HEK293 (cell line): ENCODE results near the gene CACNA2D3.

ENCODE experiments used
- BCL11B ChIP-seq: fragments of 450-650 bp; formaldehyde crosslinking; IDR thresholded peaks from 2 replicates; pipeline ENCODE4 v1.5.1; 2016; ENCODE audit warnings: low read depth, missing biosample characterization, missing genetic modification characterization
- HOXA7 ChIP-seq: sonication (generic); formaldehyde crosslinking; IDR thresholded peaks from 2 replicates; pipeline ENCODE4 v1.8.1; 2022; ENCODE audit warnings: missing genetic modification reagents, borderline replicate concordance
- KLF9 ChIP-seq: fragments of 450-650 bp; formaldehyde crosslinking; IDR thresholded peaks from 2 replicates; pipeline ENCODE4 v1.5.1; 2016; ENCODE audit warnings: missing biosample characterization, missing genetic modification characterization, low read depth
- MYNN ChIP-seq: fragments of 450-650 bp; formaldehyde crosslinking; IDR thresholded peaks from 2 replicates; pipeline ENCODE4 v1.5.1; 2016; ENCODE audit warnings: missing biosample characterization, missing genetic modification characterization, borderline replicate concordance
- PATZ1 ChIP-seq: fragments of 450-650 bp; formaldehyde crosslinking; IDR thresholded peaks from 2 replicates; pipeline ENCODE4 v1.5.1; 2016; ENCODE audit warnings: missing biosample characterization, missing genetic modification characterization
- PRDM10 ChIP-seq: fragments of 450-650 bp; formaldehyde crosslinking; IDR thresholded peaks from 2 replicates; pipeline ENCODE4 v1.5.1; 2016; ENCODE audit warnings: missing biosample characterization, missing genetic modification characterization
- PRDM6 ChIP-seq: fragments of 450-650 bp; formaldehyde crosslinking; IDR thresholded peaks from 2 replicates; pipeline ENCODE4 v1.5.1; 2017; ENCODE audit warnings: missing biosample characterization, missing genetic modification characterization
- REST ChIP-seq: fragments of 450-650 bp; formaldehyde crosslinking; IDR thresholded peaks from 2 replicates; pipeline ENCODE4 v1.5.1; 2016; ENCODE audit warnings: missing biosample characterization, missing genetic modification characterization
- SETDB1 ChIP-seq: IDR thresholded peaks from one replicate; pipeline ENCODE4 v1.6.1; 2017; ENCODE audit warnings: mild to moderate bottlenecking, low read length, moderate library complexity, mixed read lengths; ENCODE audit not compliant: insufficient read length
- ZBTB17 ChIP-seq: fragments of 450-650 bp; formaldehyde crosslinking; IDR thresholded peaks from 2 replicates; pipeline ENCODE4 v1.5.1; 2016; ENCODE audit warnings: missing biosample characterization, missing genetic modification characterization
- ZBTB20 ChIP-seq: fragments of 450-650 bp; formaldehyde crosslinking; IDR thresholded peaks from 2 replicates; pipeline ENCODE4 v1.5.1; 2016; ENCODE audit warnings: missing biosample characterization, missing genetic modification characterization
- ZBTB8A ChIP-seq: fragments of 450-650 bp; formaldehyde crosslinking; IDR thresholded peaks from 2 replicates; pipeline ENCODE4 v1.5.1; 2016; ENCODE audit warnings: missing biosample characterization, missing genetic modification characterization
- ZNF133 ChIP-seq: fragments of 450-650 bp; formaldehyde crosslinking; IDR thresholded peaks from 2 replicates; pipeline ENCODE4 v1.5.1; 2016; ENCODE audit warnings: missing biosample characterization, missing genetic modification characterization
- ZNF24 ChIP-seq: fragments of 450-650 bp; formaldehyde crosslinking; IDR thresholded peaks from 2 replicates; pipeline ENCODE4 v1.5.1; 2016; ENCODE audit warnings: missing biosample characterization, missing genetic modification characterization
- ZNF350 ChIP-seq: fragments of 450-650 bp; formaldehyde crosslinking; IDR thresholded peaks from 2 replicates; pipeline ENCODE4 v1.5.0; 2017; ENCODE audit warnings: missing biosample characterization, mild to moderate bottlenecking, missing genetic modification characterization
- ZNF48 ChIP-seq: fragments of 450-650 bp; formaldehyde crosslinking; IDR thresholded peaks from 2 replicates; pipeline ENCODE4 v1.5.1; 2016; ENCODE audit warnings: missing biosample characterization, missing genetic modification characterization
- ZNF514 ChIP-seq: fragments of 450-650 bp; formaldehyde crosslinking; IDR thresholded peaks from 2 replicates; pipeline ENCODE4 v1.5.1; 2016; ENCODE audit warnings: missing biosample characterization, missing genetic modification characterization
- ZNF548 ChIP-seq: fragments of 450-650 bp; formaldehyde crosslinking; IDR thresholded peaks from 2 replicates; pipeline ENCODE4 v1.5.1; 2016; ENCODE audit warnings: missing biosample characterization, missing genetic modification characterization
- ZNF571 ChIP-seq: fragments of 450-650 bp; formaldehyde crosslinking; IDR thresholded peaks from 2 replicates; pipeline ENCODE4 v1.5.0; 2017; ENCODE audit warnings: missing biosample characterization, missing genetic modification characterization
- ZNF623 ChIP-seq: fragments of 450-650 bp; formaldehyde crosslinking; IDR thresholded peaks from 2 replicates; pipeline ENCODE4 v1.5.1; 2016; ENCODE audit warnings: missing biosample characterization, missing genetic modification characterization
- ZNF777 ChIP-seq: fragments of 450-650 bp; formaldehyde crosslinking; IDR thresholded peaks from 2 replicates; pipeline ENCODE4 v1.5.1; 2017; ENCODE audit warnings: missing biosample characterization, missing genetic modification characterization, borderline replicate concordance
- ZNF791 ChIP-seq: fragments of 450-650 bp; formaldehyde crosslinking; IDR thresholded peaks from 2 replicates; pipeline ENCODE4 v1.5.1; 2016; ENCODE audit warnings: missing biosample characterization, missing genetic modification characterization
- TF ChIP-seq, protein P1 (sequence below): fragments of 450-650 bp; formaldehyde crosslinking; optimal IDR thresholded peaks from 2 replicates; pipeline ENCODE3; 2016; ENCODE audit warnings: missing biosample characterization, mild to moderate bottlenecking, missing genetic modification characterization
- TF ChIP-seq, protein P2 (sequence below): fragments of 450-650 bp; formaldehyde crosslinking; IDR thresholded peaks from 2 replicates; pipeline ENCODE4 v1.5.1; 2016; ENCODE audit warnings: missing biosample characterization, missing genetic modification characterization

CACNA2D3 gene

DNA sequence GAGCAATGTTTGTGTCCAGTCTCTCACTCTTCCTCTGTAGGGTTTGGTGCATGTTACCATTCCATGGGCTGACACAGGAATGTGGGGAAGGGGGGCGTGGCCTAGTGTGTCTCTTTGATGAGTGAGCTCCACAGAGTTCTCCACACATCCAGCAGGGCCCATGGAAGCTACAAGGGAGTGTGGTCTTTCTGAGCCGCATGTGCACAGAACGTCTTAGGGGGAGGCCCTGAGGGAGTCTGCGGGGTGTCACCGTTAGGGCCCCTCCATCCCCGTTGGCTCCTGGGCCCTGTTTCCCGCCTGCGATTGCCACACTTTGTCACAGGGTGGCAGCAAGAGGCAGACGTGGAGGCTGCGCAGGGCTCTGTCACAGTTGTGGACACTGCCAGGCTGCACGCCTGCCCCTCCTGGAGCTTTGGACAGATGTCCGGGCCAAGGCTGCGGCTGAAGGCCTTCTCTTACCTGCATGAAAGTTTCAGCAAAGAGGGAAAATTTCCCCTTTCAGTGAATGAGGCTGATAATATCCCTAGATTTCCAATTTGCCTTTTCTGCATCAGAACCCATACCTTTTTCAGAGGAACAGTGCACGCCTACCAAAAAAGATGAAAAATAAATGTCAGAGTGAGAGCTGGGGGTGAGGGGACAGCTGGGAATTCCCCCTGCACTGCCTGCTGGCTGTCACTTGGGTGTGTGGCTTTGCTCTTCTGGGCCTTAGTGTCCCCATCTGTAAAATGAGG is 24.3 kb downstream of the CACNA2D3 start (continued):
- TF ChIP-seq ZNF777 (no peak), ZBTB20 (tag by site-specific recombination) (no peak), MYNN (tag by site-specific recombination) (no peak), ZBTB17 (tag by site-specific recombination) (0 out of 2 replicates have a peak, but pooled peaks have one; percentile 25), REST (no peak), HOXA7 (CRISPR knock-in tag) (no peak), PATZ1 (tag by site-specific recombination) (0 out of 2 replicates have a peak, but pooled peaks have one; percentile 47), ZNF350 (no peak), SETDB1 (no peak), ZNF48 (tag by site-specific recombination) (no peak), ZNF133 (tag by site-specific recombination) (no peak), ZNF623 (tag by site-specific recombination) (no peak), PRDM6 (tag by site-specific recombination) (no peak), ZNF514 (tag by site-specific recombination) (no peak), KLF9 (tag by site-specific recombination) (no peak), ZNF548 (tag by site-specific recombination) (no peak), PRDM10 (peak; percentile 91), ZNF571 (no peak), ZNF24 (tag by site-specific recombination) (no peak), ZBTB8A (tag by site-specific recombination) (no peak), ZNF791 (no peak), BCL11B (tag by site-specific recombination) (no peak)
- TF ChIP-seq, protein P1, sequence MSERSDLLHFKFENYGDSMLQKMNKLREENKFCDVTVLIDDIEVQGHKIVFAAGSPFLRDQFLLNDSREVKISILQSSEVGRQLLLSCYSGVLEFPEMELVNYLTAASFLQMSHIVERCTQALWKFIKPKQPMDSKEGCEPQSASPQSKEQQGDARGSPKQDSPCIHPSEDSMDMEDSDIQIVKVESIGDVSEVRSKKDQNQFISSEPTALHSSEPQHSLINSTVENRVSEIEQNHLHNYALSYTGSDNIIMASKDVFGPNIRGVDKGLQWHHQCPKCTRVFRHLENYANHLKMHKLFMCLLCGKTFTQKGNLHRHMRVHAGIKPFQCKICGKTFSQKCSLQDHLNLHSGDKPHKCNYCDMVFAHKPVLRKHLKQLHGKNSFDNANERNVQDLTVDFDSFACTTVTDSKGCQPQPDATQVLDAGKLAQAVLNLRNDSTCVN (tag by site-specific recombination) = no peak
- TF ChIP-seq, protein P2, sequence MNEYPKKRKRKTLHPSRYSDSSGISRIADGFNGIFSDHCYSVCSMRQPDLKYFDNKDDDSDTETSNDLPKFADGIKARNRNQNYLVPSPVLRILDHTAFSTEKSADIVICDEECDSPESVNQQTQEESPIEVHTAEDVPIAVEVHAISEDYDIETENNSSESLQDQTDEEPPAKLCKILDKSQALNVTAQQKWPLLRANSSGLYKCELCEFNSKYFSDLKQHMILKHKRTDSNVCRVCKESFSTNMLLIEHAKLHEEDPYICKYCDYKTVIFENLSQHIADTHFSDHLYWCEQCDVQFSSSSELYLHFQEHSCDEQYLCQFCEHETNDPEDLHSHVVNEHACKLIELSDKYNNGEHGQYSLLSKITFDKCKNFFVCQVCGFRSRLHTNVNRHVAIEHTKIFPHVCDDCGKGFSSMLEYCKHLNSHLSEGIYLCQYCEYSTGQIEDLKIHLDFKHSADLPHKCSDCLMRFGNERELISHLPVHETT (tag by site-specific recombination) = no peak
